GM12878 (cell line): ENCODE data around the gene CNOT10. TPM values are rescaled to one million over a fixed set of nuclear protein-coding genes. Genes with fewer than 3 reads are reported as not detected.

Source experiments
- BCLAF1 ChIP-seq: fragments of 450-650 bp; IDR thresholded peaks from 2 replicates; pipeline ENCODE4 v1.6.1; 2017; ENCODE audit warnings: antibody characterized with exemption, mild to moderate bottlenecking, moderate library complexity
- CEBPB ChIP-seq, 2 experiments: fragments of 150-350 bp in 1 of 2; IDR thresholded peaks; 2 replicates each; pipeline ENCODE4 v1.6.1; 2012 to 2014; ENCODE audit warnings: low read depth in 2 of 2, low read length in 2 of 2, borderline replicate concordance in 1 of 2, inconsistent platforms in 1 of 2
- CHD1 ChIP-seq: IDR thresholded peaks from 2 replicates; pipeline ENCODE4 v1.6.1; 2012; ENCODE audit warnings: low read depth, low read length, improper control_type of control experiment
- CHD4 ChIP-seq: fragments of 200-600 bp; sonication (generic); IDR thresholded peaks from 2 replicates; pipeline ENCODE4 v1.6.1; 2016; ENCODE audit warnings: mild to moderate bottlenecking
- ETV6 ChIP-seq, 2 experiments: fragments of 450-650 bp in 1 of 2; IDR thresholded peaks in 1 of 2; conservative IDR thresholded peaks in 1 of 2; 2 replicates each; pipeline ENCODE4 v1.6.1; 2014; ENCODE audit warnings: antibody characterized with exemption in 1 of 2, borderline replicate concordance in 1 of 2, low read depth in 1 of 2, mild to moderate bottlenecking in 1 of 2, moderate library complexity in 1 of 2
- FOXK2 ChIP-seq: fragments of 450-650 bp; IDR thresholded peaks from 2 replicates; pipeline ENCODE4 v1.6.1; 2017; ENCODE audit warnings: mild to moderate bottlenecking, moderate library complexity
- GATAD2B ChIP-seq: fragments of 450-650 bp; conservative IDR thresholded peaks from 2 replicates; pipeline ENCODE4 v1.6.1; 2017; ENCODE audit warnings: low read depth, mild to moderate bottlenecking, moderate library complexity
- HSF1 ChIP-seq: fragments of 150-350 bp; IDR thresholded peaks from 2 replicates; pipeline ENCODE4 v1.6.1; 2014; ENCODE audit warnings: mild to moderate bottlenecking, low read depth, low read length
- IRF5 ChIP-seq: fragments of 450-650 bp; IDR thresholded peaks from 2 replicates; pipeline ENCODE4 v1.6.1; 2017; ENCODE audit warnings: borderline replicate concordance
- MEF2A ChIP-seq: IDR thresholded peaks from 2 replicates; pipeline ENCODE4 v1.6.1; 2011; ENCODE audit warnings: low read depth, mild to moderate bottlenecking, low read length, moderate library complexity; ENCODE audit not compliant: insufficient read depth
- MEF2B ChIP-seq: fragments of 450-650 bp; IDR thresholded peaks from 2 replicates; pipeline ENCODE4 v1.6.1; 2018; ENCODE audit warnings: mild to moderate bottlenecking, moderate library complexity; ENCODE audit not compliant: partially characterized antibody, poor library complexity, severe bottlenecking
- NBN ChIP-seq: fragments of 450-650 bp; IDR thresholded peaks from 2 replicates; pipeline ENCODE4 v1.6.1; 2016
- NR2C1 ChIP-seq: fragments of 450-650 bp; IDR thresholded peaks from 2 replicates; pipeline ENCODE4 v1.6.1; 2017; ENCODE audit warnings: antibody characterized with exemption, mild to moderate bottlenecking, moderate library complexity
- PAX8 ChIP-seq: fragments of 450-650 bp; IDR thresholded peaks from 2 replicates; pipeline ENCODE4 v1.6.1; 2017; ENCODE audit warnings: mild to moderate bottlenecking, moderate library complexity
- RBBP5 ChIP-seq: fragments of 200-600 bp; sonication (generic); conservative IDR thresholded peaks from 2 replicates; pipeline ENCODE4 v1.6.1; 2016
- RELA ChIP-seq: fragments of 450-650 bp; IDR thresholded peaks from 2 replicates; pipeline ENCODE4 v1.8.0; 2014; ENCODE audit warnings: borderline replicate concordance; ENCODE audit not compliant: partially characterized antibody
- SIX5 ChIP-seq: IDR thresholded peaks from 2 replicates; pipeline ENCODE4 v1.6.1; 2011; ENCODE audit warnings: mild to moderate bottlenecking, low read depth, low read length, moderate library complexity; ENCODE audit not compliant: severe bottlenecking
- TARDBP ChIP-seq: IDR thresholded peaks from 2 replicates; pipeline ENCODE4 v1.6.1; 2016; ENCODE audit warnings: borderline replicate concordance
- TCF7 ChIP-seq: IDR thresholded peaks from 2 replicates; pipeline ENCODE4 v1.6.1; 2014; ENCODE audit warnings: antibody characterized with exemption, borderline replicate concordance
- ZNF592 ChIP-seq: fragments of 450-650 bp; IDR thresholded peaks from 2 replicates; pipeline ENCODE4 v1.6.1; 2017; ENCODE audit warnings: mild to moderate bottlenecking, moderate library complexity
- ZNF622 ChIP-seq: fragments of 450-650 bp; IDR thresholded peaks from 2 replicates; pipeline ENCODE4 v1.6.1; 2017; ENCODE audit warnings: mild to moderate bottlenecking, inconsistent platforms
- polyA plus RNA-seq, 11 experiments: library from polyadenylated mRNA; depleted of rRNA in 4 of 11; unstranded in 6 of 11; stranded (reverse) in 5 of 11; fragments of >200 nt; fragmentation: Nextera tagmentation in 4 of 11; fragmentation: Illumina TruSeq in 1 of 11; extraction: Ambion mirVana in 4 of 11; extraction: Trizol in 1 of 11; gene quantifications; 1 replicate in 1 of 11; 2 replicates in 10 of 11; pipeline versions ENCODE4 v1.2.1 to v1.2.3, GENCODE V29; 2011 to 2016; ENCODE audit warnings: inconsistent platforms in 2 of 11, missing spikeins in 2 of 11, low read depth in 1 of 11
- total RNA-seq, 4 experiments: library from RNA; depleted of rRNA in 3 of 4; stranded (reverse); fragments of >200 nt in 3 of 4; fragmentation: Illumina TruSeq in 1 of 4; extraction: Trizol in 1 of 4; gene quantifications; 2 replicates each; pipeline versions ENCODE4 v1.2.1 to v1.2.3, GENCODE V29; 2013 to 2021

CNOT10 gene
- total and polyA plus RNA-seq, 10 of the 15 experiments (the other 5 are each of a cell fraction or from before 2014, with no cell fraction given) = 18.2 to 51.9 (median 45.5) TPM

GRCh38 chr3:32684800-32685542 lies at the start of gene CNOT10 (continued):
- TF ChIP-seq IRF5 (no peak), ZNF592 (no peak), CHD4 (no peak), HSF1 (no peak), MEF2B (peak; percentile 43), NR2C1 (peak; percentile 82), CEBPB (IDR thresholded peaks at IDR 0.05; ENCODE audit: borderline replicate concordance in 1 of 2, low read depth in 2 of 2, low read length in 2 of 2) (no peak), TCF7 (no peak), ETV6 (conservative IDR thresholded peaks at IDR 0.05 in 1 of 2, IDR thresholded peaks at IDR 0.05 in 1 of 2; ENCODE audit: borderline replicate concordance in 1 of 2, low read depth in 1 of 2) (peak in 1 of 2 experiments; percentile 78; a peak in 1 of 4 replicates), MEF2A (no peak), NBN (peak; percentile 66; the same call in 1 of the 2 replicates), TARDBP (no peak), ZNF622 (no peak), SIX5 (no peak), CHD1 (peak; percentile 97), FOXK2 (peak; percentile 97), GATAD2B (peak; percentile 82), RBBP5 (no peak), BCLAF1 (peak; percentile 92), RELA (peak; percentile 23), PAX8 (no peak)
